HG03442 (cell line): ENCODE results near the gene IL1R1.
"Not testable (repeated sequence)": the region's sequence is repeated elsewhere in the genome, so short reads cannot be mapped to it uniquely, and the experiment has no call there.

Experiments used
- ATAC-seq: cut with Tn5 transposase; IDR thresholded peaks from one replicate; pipeline ENCODE4 v1.9.1; 2021; ENCODE audit warnings: mild to moderate bottlenecking, moderate library complexity; ENCODE audit not compliant: unreplicated experiment

The IL1R1 gene

GRCh38 chr2:102110596-102111334 lies 31.8 kb upstream of the IL1R1 start:
- ATAC-seq: peak; percentile 42

- ATAC-seq: no peak
Observed at GRCh38 chr2:102111823-102112222, 30.7 kb upstream of the IL1R1 start.

GRCh38 chr2:102112271-102112670 lies 30.3 kb upstream of the IL1R1 start:
- no peak for ATAC-seq

GRCh38 chr2:102112692-102113665 lies 29.6 kb upstream of the IL1R1 start:
- ATAC-seq: no peak

GRCh38 chr2:102114290-102114721 lies 28.2 kb upstream of the IL1R1 start:
- ATAC-seq: no peak

- ATAC-seq: no peak
Observed at GRCh38 chr2:102114851-102115497, 27.6 kb upstream of the IL1R1 start.

GRCh38 chr2:102116630-102117471 lies 25.7 kb upstream of the IL1R1 start:
- ATAC-seq: no peak

GRCh38 chr2:102117472-102117858 lies 25.1 kb upstream of the IL1R1 start:
- no peak for ATAC-seq

- no peak for ATAC-seq
Observed at GRCh38 chr2:102119255-102119654, 23.3 kb upstream of the IL1R1 start.

GRCh38 chr2:102120261-102120660 lies 22.3 kb upstream of the IL1R1 start:
- ATAC-seq: no peak

GRCh38 chr2:102120701-102121159 lies 21.8 kb upstream of the IL1R1 start:
- no peak for ATAC-seq

GRCh38 chr2:102122115-102122514 lies 20.4 kb upstream of the IL1R1 start:
- ATAC-seq: no peak

- ATAC-seq: no peak
Observed at GRCh38 chr2:102122909-102123308, 19.6 kb upstream of the IL1R1 start.

- not testable (repeated sequence) for ATAC-seq
Observed at GRCh38 chr2:102124421-102124820, 18.1 kb upstream of the IL1R1 start.

- ATAC-seq: no peak
Observed at GRCh38 chr2:102126169-102126568, 16.4 kb upstream of the IL1R1 start.

GRCh38 chr2:102126660-102127059 lies 15.9 kb upstream of the IL1R1 start:
- no peak for ATAC-seq

GRCh38 chr2:102129082-102129481 lies 13.5 kb upstream of the IL1R1 start:
- ATAC-seq: no peak

GRCh38 chr2:102129951-102130646 lies 12.4 kb upstream of the IL1R1 start:
- no peak for ATAC-seq

GRCh38 chr2:102130647-102130991 lies 11.9 kb upstream of the IL1R1 start:
- ATAC-seq: no peak

GRCh38 chr2:102131564-102131963 lies 11.0 kb upstream of the IL1R1 start:
- ATAC-seq: no peak
